ENCODE data around the gene MT1A.

Gene MT1A

GRCh38 chr16:56636616-56637413 lies 1.7 kb upstream of the MT1A start:
- TF ChIP-seq CTCF (IDR thresholded peaks at IDR 0.05) = no peak
- H2AFZ ChIP-seq = no peak overlapping the region
- H3K36me3 ChIP-seq (ENCODE audit: control insufficient read depth, insufficient read depth, low read length) = no peaks in the 10 kb centered on the region
- no peaks in the 10 kb centered on the region for H3K27me3 ChIP-seq (ENCODE audit: control insufficient read depth, insufficient read depth, low read length)
- H3K9me3 ChIP-seq (ENCODE audit: control insufficient read depth, low read length) = no peaks in the 10 kb centered on the region
- H3K4me3 ChIP-seq (ENCODE audit: low read depth, low read length) = no peak overlapping the region
- H3K79me2 ChIP-seq = no peaks in the 10 kb centered on the region
- H3K9ac ChIP-seq = no peak overlapping the region
- no peaks in the 10 kb centered on the region for H3K4me1 ChIP-seq
- H3K27ac ChIP-seq = no peak overlapping the region
- no peak overlapping the region for H3K4me2 ChIP-seq (ENCODE audit: low read length)

GRCh38 chr16:56639045-56639444 lies 579 bp downstream of the MT1A start:
- Histone ChIP-seq H3K27ac (no peak overlapping the region), H3K36me3 (ENCODE audit: control insufficient read depth, insufficient read depth, low read length) (no peaks in the 10 kb centered on the region), H3K9ac (no peak overlapping the region), H3K4me1 (peaks cover 4% of the 10 kb centered on the region), H3K9me3 (ENCODE audit: control insufficient read depth, low read length) (no peaks in the 10 kb centered on the region), H3K4me3 (ENCODE audit: low read depth, low read length) (no peak overlapping the region), H2AFZ (no peak overlapping the region), H3K79me2 (no peaks in the 10 kb centered on the region), H3K27me3 (ENCODE audit: control insufficient read depth, insufficient read depth, low read length) (no peaks in the 10 kb centered on the region), H3K4me2 (ENCODE audit: low read length) (no peak overlapping the region)
- TF ChIP-seq CTCF (IDR thresholded peaks at IDR 0.05) = no peak

DNA sequence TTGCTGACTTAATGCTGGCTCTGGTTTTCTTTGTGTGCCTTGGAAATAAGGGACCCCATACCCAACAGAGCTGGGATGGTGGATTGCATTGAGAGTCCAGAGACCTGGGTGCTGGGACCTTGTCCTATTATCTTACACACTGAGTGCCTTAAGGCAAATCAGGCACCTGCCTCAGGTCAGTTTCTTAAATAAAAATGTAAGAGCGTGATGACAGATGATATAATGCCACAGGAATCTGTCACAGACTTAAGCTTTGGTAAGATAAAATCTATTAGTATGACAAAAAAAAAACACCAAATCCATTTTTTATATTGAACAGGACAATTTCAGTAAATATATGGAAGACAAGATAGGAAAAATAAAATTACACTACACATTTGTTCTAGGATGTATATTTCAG lies 1.6 kb downstream of the MT1A start:
- H3K27me3 ChIP-seq (ENCODE audit: control insufficient read depth, insufficient read depth, low read length) = no peaks in the 10 kb centered on the region
- no peak overlapping the region for H3K4me3 ChIP-seq (ENCODE audit: low read depth, low read length)

DNA sequence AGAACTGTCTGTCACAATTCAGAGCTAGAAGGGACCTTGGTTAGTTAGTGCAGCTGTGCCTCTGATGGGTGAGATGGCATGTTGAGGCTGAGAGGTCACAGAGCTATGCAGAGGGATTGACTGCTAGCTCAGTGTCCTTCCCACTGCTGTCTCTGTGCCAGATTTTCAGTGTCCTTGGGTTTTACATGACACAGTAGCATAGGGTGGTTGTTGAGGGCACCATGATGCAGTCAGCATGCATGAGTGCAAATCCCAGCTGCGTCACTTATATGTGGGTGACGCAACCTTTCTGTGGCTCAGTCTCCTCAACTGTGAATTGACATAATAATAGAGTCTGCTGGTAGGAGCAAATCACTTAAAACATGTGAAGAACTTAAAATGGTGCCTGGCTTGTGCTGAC lies 2.7 kb downstream of the MT1A start:
- H3K4me1 ChIP-seq = peaks cover 4% of the 10 kb centered on the region
- no peak overlapping the region for H3K9ac ChIP-seq

More for the DNA sequence above, 1.6 kb downstream of the MT1A start:
- H3K9ac ChIP-seq = no peak overlapping the region
- H2AFZ ChIP-seq = no peak overlapping the region
- H3K4me2 ChIP-seq (ENCODE audit: low read length) = no peak overlapping the region
- TF ChIP-seq CTCF (IDR thresholded peaks at IDR 0.05) = no peak
- no peak overlapping the region for H3K27ac ChIP-seq
- no peaks in the 10 kb centered on the region for H3K9me3 ChIP-seq (ENCODE audit: control insufficient read depth, low read length)
- no peaks in the 10 kb centered on the region for H3K79me2 ChIP-seq
- H3K4me1 ChIP-seq = peaks cover 4% of the 10 kb centered on the region
- H3K36me3 ChIP-seq (ENCODE audit: control insufficient read depth, insufficient read depth, low read length) = no peaks in the 10 kb centered on the region

More for the DNA sequence above, 2.7 kb downstream of the MT1A start:
- Histone ChIP-seq H3K27ac (no peak overlapping the region), H3K36me3 (ENCODE audit: control insufficient read depth, insufficient read depth, low read length) (no peaks in the 10 kb centered on the region), H2AFZ (no peak overlapping the region), H3K9me3 (ENCODE audit: control insufficient read depth, low read length) (no peaks in the 10 kb centered on the region), H3K79me2 (no peaks in the 10 kb centered on the region), H3K27me3 (ENCODE audit: control insufficient read depth, insufficient read depth, low read length) (no peaks in the 10 kb centered on the region), H3K4me3 (ENCODE audit: low read depth, low read length) (no peak overlapping the region), H3K4me2 (ENCODE audit: low read length) (no peak overlapping the region)
- no peak for TF ChIP-seq CTCF (IDR thresholded peaks at IDR 0.05)

All from parathyroid adenoma (tissue), 2 donors.